ENCODE measurements around the gene COG5.

- no peak for TF ChIP-seq POLR2A (IDR thresholded peaks at IDR 0.05)
- TF ChIP-seq, protein P1, sequence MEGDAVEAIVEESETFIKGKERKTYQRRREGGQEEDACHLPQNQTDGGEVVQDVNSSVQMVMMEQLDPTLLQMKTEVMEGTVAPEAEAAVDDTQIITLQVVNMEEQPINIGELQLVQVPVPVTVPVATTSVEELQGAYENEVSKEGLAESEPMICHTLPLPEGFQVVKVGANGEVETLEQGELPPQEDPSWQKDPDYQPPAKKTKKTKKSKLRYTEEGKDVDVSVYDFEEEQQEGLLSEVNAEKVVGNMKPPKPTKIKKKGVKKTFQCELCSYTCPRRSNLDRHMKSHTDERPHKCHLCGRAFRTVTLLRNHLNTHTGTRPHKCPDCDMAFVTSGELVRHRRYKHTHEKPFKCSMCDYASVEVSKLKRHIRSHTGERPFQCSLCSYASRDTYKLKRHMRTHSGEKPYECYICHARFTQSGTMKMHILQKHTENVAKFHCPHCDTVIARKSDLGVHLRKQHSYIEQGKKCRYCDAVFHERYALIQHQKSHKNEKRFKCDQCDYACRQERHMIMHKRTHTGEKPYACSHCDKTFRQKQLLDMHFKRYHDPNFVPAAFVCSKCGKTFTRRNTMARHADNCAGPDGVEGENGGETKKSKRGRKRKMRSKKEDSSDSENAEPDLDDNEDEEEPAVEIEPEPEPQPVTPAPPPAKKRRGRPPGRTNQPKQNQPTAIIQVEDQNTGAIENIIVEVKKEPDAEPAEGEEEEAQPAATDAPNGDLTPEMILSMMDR (IDR thresholded peaks at IDR 0.05 in 4 of 5, conservative IDR thresholded peaks at IDR 0.05 in 1 of 5): no peak
These were observed 84.4 kb downstream of the COG5 start for GRCh38 chr7:107479303-107479702.
